Stomach (tissue), 4 donors: ENCODE data around the gene ELMO1.

Experiments
- EP300 ChIP-seq: sonication (generic); formaldehyde crosslinking; IDR thresholded peaks from one replicate; pipeline ENCODE4 v1.6.1; 2017; ENCODE audit warnings: antibody characterized with exemption
- POLR2A ChIP-seq, 4 donors: fragments of 450-650 bp; IDR thresholded peaks; one replicate each; pipeline ENCODE4 v1.6.1; 2016; ENCODE audit warnings: antibody characterized with exemption in 4 of 4, control low read depth in 2 of 4, mild to moderate bottlenecking in 1 of 4, moderate library complexity in 1 of 4
- TF ChIP-seq, protein P1 (sequence below), 7 experiments: fragments of 450-650 bp in 4 of 7; fragments of 200-600 bp in 3 of 7; sonication (generic) in 3 of 7; IDR thresholded peaks; one replicate each; pipeline ENCODE4 v1.5.1; 2016 to 2019; ENCODE audit warnings: antibody characterized with exemption in 7 of 7, control low read depth in 2 of 7, mild to moderate bottlenecking in 1 of 7

DNA sequence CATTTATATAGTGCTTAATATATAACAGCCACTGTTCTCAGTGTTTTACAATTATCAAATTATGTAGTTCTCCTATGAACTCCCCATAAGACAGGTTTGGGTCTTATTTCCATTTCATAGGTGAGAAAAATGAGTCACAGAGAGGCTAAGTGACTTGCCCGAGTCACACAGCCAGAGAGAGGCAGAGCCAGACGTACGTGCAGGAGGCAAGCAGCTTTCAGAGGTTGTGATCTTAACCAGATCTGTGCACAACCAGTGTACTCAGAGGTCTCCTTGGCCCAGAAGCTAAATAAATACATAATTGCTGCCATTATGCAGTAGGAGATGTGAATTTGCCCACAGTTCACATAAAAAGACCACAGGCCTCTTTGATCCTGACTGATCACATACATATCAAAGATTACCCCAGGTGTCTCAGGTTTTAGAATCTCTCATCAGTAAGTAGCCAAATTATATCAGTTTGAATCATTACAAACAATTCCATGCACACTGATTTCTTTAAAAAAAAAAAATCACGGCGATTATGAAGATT lies 419.7 kb downstream of the ELMO1 start:
- TF ChIP-seq, protein P1, sequence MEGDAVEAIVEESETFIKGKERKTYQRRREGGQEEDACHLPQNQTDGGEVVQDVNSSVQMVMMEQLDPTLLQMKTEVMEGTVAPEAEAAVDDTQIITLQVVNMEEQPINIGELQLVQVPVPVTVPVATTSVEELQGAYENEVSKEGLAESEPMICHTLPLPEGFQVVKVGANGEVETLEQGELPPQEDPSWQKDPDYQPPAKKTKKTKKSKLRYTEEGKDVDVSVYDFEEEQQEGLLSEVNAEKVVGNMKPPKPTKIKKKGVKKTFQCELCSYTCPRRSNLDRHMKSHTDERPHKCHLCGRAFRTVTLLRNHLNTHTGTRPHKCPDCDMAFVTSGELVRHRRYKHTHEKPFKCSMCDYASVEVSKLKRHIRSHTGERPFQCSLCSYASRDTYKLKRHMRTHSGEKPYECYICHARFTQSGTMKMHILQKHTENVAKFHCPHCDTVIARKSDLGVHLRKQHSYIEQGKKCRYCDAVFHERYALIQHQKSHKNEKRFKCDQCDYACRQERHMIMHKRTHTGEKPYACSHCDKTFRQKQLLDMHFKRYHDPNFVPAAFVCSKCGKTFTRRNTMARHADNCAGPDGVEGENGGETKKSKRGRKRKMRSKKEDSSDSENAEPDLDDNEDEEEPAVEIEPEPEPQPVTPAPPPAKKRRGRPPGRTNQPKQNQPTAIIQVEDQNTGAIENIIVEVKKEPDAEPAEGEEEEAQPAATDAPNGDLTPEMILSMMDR (IDR thresholded peaks at IDR 0.05) = no peak
- TF ChIP-seq EP300 = no peak
- no peak for TF ChIP-seq POLR2A (IDR thresholded peaks at IDR 0.05)
